Left colon (tissue), 2 donors: Measurements from ENCODE around the gene COLEC12. TPM values are rescaled to one million over a fixed set of nuclear protein-coding genes. Genes with fewer than 3 reads are reported as not detected.
"Not testable (repeated sequence)": the region's sequence is repeated elsewhere in the genome, so short reads cannot be mapped to it uniquely, and the experiment has no call there.

Experiments
- ATAC-seq: fragments of 200-7000 bp; cut with Tn5 transposase; one replicate; pipeline ENCODE4 v1.9.1; 2020; ENCODE audit warnings: mild to moderate bottlenecking, moderate library complexity
- DNase-seq, 2 donors: peaks; one replicate each; pipeline ENCODE4 v3.0.0-alpha.2; 2020
- intact Hi-C, 2 donors: fragments of 100-400 bp; cut with DNase I in 1 of 2; cut with micrococcal nuclease in 1 of 2; formaldehyde crosslinking; loops; one replicate each; pipeline versions ENCODE4 v1.11.2 to v1.14.0; 2022; cut with DNase I, micrococcal nuclease
- total RNA-seq, 2 donors: library from RNA; stranded (reverse); fragmentation: NEBNext Ultra II Directional; extraction: Animal tissue kit (Norgen Biotek cat#: 25700); gene quantifications; one replicate each; pipeline ENCODE4 v1.2.1, GENCODE V29; 2021
- donor health status: DM: no; HTN: no; CAD: no.
- donor health status: DM: yes; HTN: yes; CAD: no.

COLEC12 gene
- total RNA-seq, 2 donors from 2014 or later = 2.7 to 6.4 TPM

DNA sequence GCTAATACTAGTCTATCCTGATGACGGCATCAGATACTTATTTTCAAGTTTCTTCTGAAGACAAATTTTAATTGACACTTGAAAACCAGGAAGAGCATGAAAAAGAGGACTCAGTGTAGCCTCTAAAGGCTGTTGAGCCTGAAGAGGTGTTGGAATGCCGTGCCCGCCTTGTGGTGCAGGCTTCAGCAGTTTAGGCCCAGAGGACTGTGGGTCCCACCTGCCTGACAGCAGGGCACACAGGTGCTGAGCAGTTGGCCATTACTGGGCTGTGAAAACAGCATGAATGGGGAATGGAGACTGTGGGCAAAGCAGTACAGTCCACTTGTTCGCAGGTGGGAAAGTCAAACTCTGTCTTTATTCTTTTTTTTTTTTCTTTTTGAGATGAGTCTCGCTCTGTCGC is 182.9 kb downstream of the COLEC12 start:
- ATAC-seq (no peak), DNase-seq (no peak)
- intact Hi-C loops = no loop called here

- ATAC-seq (no peak), DNase-seq (no peak)
- intact Hi-C loops = no loop called here
Observed at GRCh38 chr18:316393-316792, 184.1 kb downstream of the COLEC12 start.

DNA sequence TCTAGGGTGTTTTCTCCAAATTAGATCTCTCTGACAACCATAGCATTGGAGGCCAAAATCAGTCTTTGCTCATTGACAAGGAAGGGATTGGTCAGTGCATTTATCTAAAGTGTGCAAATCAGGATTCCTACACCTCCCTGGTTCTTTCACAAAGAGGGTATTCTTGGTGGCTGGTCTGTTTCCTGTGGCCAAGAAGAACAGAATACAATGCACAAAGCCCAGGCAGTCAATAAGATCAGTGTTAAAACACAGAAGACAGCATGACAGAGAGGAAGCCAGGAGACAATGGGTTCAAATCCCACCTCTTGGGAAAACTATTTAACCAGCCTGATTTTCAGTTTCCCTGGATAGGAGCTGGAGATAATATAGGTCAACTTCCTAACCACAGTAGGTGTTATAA is 186.6 kb downstream of the COLEC12 start:
- ATAC-seq (no peak), DNase-seq (no peak)
- intact Hi-C loops = no loop called here

- DNase-seq = no peak
- intact Hi-C loops = no loop called here
- ATAC-seq = no peak
Observed at GRCh38 chr18:312415-312814, 188.1 kb downstream of the COLEC12 start.

GRCh38 chr18:310042-310441 is 190.5 kb downstream of the COLEC12 start:
- DNase-seq = no peak
- intact Hi-C loops = no loop called here
- ATAC-seq = no peak

- DNase-seq, ATAC-seq, intact Hi-C loops: not testable (repeated sequence)
Observed at GRCh38 chr18:308086-308485, 192.4 kb downstream of the COLEC12 start.

DNA sequence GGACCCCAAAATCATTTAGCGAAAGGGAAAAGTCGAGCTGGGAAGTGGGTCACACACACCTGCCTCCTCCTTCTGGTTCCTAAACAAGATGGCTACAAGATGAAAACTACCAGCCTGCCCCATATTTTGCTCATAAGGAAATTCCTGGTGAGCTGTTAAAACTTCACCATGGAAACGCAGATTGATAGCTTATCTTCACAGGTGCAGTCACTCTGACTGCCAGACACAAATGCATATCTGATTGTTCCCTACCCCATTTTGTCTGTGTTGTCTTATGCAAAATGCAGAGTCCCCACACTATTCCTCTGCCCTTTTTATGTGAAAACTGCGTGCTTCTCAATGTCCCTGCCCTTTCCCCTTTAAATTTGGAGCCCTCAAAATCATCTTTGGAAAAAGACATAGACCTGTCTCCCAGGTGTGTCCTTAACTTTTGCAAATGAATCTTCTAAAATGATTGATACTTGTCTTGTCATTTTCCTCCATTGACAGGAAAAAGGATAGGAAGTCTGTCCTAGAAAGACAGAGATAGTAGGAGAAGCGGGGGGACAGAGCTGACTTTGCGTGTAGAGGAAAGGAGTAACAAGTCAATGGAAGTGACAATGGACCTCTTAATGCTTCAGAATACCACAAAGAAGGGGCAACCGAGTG is 193.8 kb downstream of the COLEC12 start:
- DNase-seq (no peak), ATAC-seq (no peak)
- intact Hi-C loops = no loop called here

DNA sequence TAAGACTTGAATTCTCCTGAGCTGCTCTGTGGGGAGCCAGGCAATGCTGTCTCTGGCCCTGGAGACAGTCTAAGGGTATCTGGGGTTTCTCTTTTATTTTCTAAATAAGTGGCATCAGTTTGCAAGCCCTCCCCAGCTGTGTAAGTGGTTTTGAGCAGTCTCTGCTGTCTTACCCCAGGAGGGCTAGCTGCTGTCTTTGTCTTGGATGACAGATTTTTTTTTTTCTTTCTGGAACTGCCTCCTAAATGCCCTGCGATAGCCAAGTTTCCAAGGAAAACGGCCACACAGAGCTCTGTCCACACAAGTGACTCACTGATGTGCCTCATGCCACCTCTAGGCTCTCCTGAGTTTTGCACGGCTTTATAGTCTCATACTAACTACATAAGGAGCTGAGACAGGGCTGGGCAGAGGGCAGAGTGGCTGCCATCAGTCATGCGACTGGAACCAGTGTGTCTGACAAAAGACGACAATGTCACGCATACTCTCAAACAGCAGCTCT is 195.4 kb downstream of the COLEC12 start:
- ATAC-seq = no peak
- DNase-seq = no peak
- intact Hi-C loops = no loop called here

- DNase-seq (no peak), ATAC-seq (no peak)
- intact Hi-C loops = no loop called here
Observed at GRCh38 chr18:303607-304006, 196.9 kb downstream of the COLEC12 start.

DNA sequence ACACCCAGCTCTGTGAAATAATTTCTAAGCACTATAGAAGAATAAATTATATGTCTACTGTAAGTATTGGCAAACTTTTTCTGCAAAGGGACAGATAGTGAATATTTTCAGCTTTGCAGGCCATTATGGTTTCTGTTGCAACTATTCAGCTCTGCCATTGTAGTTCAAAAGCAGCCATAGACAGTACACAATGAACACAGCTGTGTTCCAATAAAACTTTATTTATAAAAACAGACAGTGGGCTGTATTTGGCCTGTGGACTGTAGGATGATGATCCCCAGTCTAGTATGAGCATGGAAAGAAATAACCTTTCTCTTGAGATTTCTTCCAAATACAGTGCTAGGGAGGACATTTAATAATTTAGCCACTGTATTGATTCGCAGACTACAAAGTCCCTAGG is 197.5 kb downstream of the COLEC12 start:
- DNase-seq (no peak), ATAC-seq (no peak)
- intact Hi-C loops = no loop called here

- intact Hi-C loops = no loop called here
- DNase-seq = no peak
- ATAC-seq = no peak
Observed at GRCh38 chr18:302097-302496, 198.4 kb downstream of the COLEC12 start.

DNA sequence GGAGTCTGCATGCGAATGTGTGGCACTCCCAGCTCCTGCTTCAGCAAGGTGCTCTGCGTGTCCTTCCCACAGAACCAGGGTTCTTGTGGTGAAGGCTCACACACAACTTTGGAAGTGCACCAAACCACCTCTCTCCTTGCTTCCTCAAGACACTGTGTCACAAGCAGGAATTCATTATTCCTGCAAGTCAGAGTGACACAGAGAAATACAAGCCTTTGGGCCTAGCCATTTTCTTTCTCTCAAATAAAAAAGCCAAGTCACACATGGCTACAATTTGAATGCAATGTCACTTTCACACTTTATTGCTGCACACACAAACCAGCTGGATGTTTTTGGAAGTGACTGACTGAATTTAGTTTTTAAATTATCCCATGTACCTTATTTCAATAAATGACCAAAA is 202.6 kb downstream of the COLEC12 start:
- ATAC-seq = no peak

GRCh38 chr18:295756-296490 is 204.6 kb downstream of the COLEC12 start:
- DNase-seq (no peak), ATAC-seq (no peak)
- intact Hi-C loops = loop anchor here in 1 of 2 donors (10.0 kb wide), 1 partner anchor 319 kb away; no protein-coding TSS in a partner anchor

More for the DNA sequence above, 202.6 kb downstream of the COLEC12 start:
- no peak for DNase-seq
- intact Hi-C loops = loop anchor here in 1 of 2 donors (10.0 kb wide), 1 partner anchor 317 kb away; no protein-coding TSS in a partner anchor

DNA sequence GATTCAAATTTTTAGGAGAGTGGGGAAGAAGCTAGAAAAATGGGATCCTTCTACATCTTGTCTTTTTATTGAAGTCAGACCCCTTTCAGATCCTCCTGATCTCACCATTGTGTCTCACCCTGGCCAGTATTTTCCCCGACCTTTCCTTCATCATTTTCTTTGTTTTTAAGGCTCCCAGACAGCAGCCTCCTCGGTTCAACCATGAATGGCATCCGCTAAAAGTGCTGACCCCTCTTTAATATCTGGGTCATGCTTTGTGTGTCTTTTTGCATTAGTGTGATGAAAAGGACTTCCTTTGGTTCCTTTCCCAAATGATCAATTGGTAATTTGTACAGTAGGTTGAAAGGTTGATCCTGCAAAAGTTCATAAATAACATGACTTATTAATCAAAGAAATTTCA is 205.9 kb downstream of the COLEC12 start:
- DNase-seq (no peak), ATAC-seq (no peak)
- intact Hi-C loops = loop anchor here in 1 of 2 donors (10.0 kb wide), 1 partner anchor 320 kb away; no protein-coding TSS in a partner anchor

- intact Hi-C loops = loop anchor here in 1 of 2 donors (10.0 kb wide), 1 partner anchor 321 kb away; no protein-coding TSS in a partner anchor
- ATAC-seq (no peak), DNase-seq (no peak)
Observed at GRCh38 chr18:293536-293935, 207.0 kb downstream of the COLEC12 start.

DNA sequence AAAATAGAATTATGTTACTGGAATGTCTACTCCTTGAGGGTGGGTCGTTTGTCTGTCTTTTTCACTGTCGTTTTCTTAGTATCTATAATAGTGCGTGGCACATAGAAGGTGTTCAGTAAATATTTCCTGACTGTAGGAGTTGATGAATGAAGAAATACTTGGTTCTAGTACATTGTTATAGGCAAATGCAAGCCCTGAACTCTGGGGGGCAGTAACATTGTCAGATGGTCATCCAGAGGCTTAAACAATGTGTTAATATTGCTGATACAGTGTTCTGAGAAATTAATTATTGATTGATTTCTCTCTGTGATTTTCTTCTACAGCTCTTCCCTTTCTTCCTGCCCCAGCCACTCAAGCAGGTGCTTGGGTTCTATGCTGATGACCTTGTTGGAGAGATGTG is 208.2 kb downstream of the COLEC12 start:
- intact Hi-C loops = loop anchor here in 1 of 2 donors (10.0 kb wide), 1 partner anchor 323 kb away; no protein-coding TSS in a partner anchor
- DNase-seq (no peak), ATAC-seq (no peak)

- ATAC-seq, DNase-seq: not testable (repeated sequence)
- intact Hi-C loops = loop anchor here (2.0 to 10.0 kb wide), 2 partner anchors 325 kb away; no protein-coding TSS in a partner anchor
Observed at GRCh38 chr18:289970-290369, 210.5 kb downstream of the COLEC12 start.

DNA sequence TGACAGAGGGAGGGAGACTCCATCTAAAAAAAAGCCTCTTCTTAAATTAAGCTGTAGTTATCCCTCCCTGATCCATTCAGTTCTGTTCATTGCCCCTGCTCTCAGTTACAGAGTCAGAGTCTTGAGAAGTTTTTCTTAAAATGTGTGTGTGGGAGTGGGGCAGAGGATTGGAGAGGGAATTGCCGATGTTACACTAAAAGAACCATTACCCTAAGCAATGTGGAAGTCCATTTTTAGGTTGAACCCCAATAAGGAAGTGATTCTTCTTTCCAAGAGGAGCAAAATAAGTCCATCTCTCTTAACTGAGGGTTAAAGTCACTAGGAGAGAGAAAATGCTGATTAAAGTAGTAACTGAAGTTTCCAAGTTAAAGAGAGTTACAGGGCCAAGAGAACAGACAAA is 211.5 kb downstream of the COLEC12 start:
- ATAC-seq = no peak
- DNase-seq = no peak
- intact Hi-C loops = loop anchor here in 1 of 2 donors (2.0 kb wide), 1 partner anchor 326 kb away; no protein-coding TSS in a partner anchor

GRCh38 chr18:286515-287310 is 213.8 kb downstream of the COLEC12 start:
- intact Hi-C loops = no loop called here
- ATAC-seq = no peak
- DNase-seq = no peak
